Dedifferentiated amniotic fluid mesenchymal stem cell (primary cell): ENCODE data around the gene COL20A1.
A peak's percentile ranks its signal among the peaks of the same experiment; 100 is the strongest.
"Not testable (repeated sequence)": the region's sequence is repeated elsewhere in the genome, so short reads cannot be mapped to it uniquely, and the experiment has no call there.

Experiments used
- DNase-seq: peaks from one replicate; pipeline ENCODE4 v3.0.0-alpha.2; 2016; ENCODE audit errors: extremely low spot score

Gene COL20A1

GRCh38 chr20:63333241-63333836 lies 40.4 kb downstream of the COL20A1 start:
- DNase-seq = no peak

- DNase-seq = no peak
These were observed 41.4 kb downstream of the COL20A1 start for GRCh38 chr20:63334356-63334755.

- DNase-seq = not testable (repeated sequence)
These were observed 42.1 kb downstream of the COL20A1 start for GRCh38 chr20:63335060-63335459.

- no peak for DNase-seq
These were observed 42.7 kb downstream of the COL20A1 start for GRCh38 chr20:63335711-63336110.

- no peak for DNase-seq
These were observed 43.3 kb downstream of the COL20A1 start for GRCh38 chr20:63336232-63336752.

- DNase-seq = peak; percentile 37
These were observed 44.9 kb downstream of the COL20A1 start for GRCh38 chr20:63337786-63338420.

GRCh38 chr20:63339154-63340094 lies 46.4 kb downstream of the COL20A1 start:
- DNase-seq = not testable (repeated sequence)

GRCh38 chr20:63340158-63340688 lies 47.2 kb downstream of the COL20A1 start:
- DNase-seq = not testable (repeated sequence)

- no peak for DNase-seq
These were observed 49.8 kb downstream of the COL20A1 start for GRCh38 chr20:63342561-63343459.

- no peak for DNase-seq
These were observed 50.8 kb downstream of the COL20A1 start for GRCh38 chr20:63343460-63344445.

- peak; percentile 35 for DNase-seq
These were observed 51.8 kb downstream of the COL20A1 start for GRCh38 chr20:63344616-63345327.

GRCh38 chr20:63345328-63346100 lies 52.5 kb downstream of the COL20A1 start:
- DNase-seq = no peak

- DNase-seq = no peak
These were observed 53.4 kb downstream of the COL20A1 start for GRCh38 chr20:63346131-63347080.

GRCh38 chr20:63347081-63347741 lies 54.2 kb downstream of the COL20A1 start:
- no peak for DNase-seq

GRCh38 chr20:63347950-63348827 lies 55.2 kb downstream of the COL20A1 start:
- no peak for DNase-seq
